OCI-LY7 (cell line): ENCODE measurements around the gene CD22.

Experiments used
- CTCF ChIP-seq: fragments of 200-600 bp; sonication (generic); conservative IDR thresholded peaks from 2 replicates; pipeline ENCODE4 v1.5.1; 2014; ENCODE audit warnings: mild to moderate bottlenecking, antibody characterized with exemption, low read length, moderate library complexity, mixed read lengths
- EZH2phosphoT487 ChIP-seq: fragments of 200-600 bp; sonication (generic); IDR thresholded peaks from 2 replicates; pipeline ENCODE4 v1.6.1; 2018; ENCODE audit warnings: low read depth, borderline replicate concordance, mild to moderate bottlenecking, mixed run types, antibody characterized with exemption, low read length, moderate library complexity, mixed read lengths

GRCh38 chr19:35311901-35312665 lies 16.9 kb upstream of the CD22 start:
- TF ChIP-seq CTCF, result no peak
- TF ChIP-seq EZH2phosphoT487, result no peak
